Measurements from ENCODE around the gene STK10.

STK10 gene

DNA sequence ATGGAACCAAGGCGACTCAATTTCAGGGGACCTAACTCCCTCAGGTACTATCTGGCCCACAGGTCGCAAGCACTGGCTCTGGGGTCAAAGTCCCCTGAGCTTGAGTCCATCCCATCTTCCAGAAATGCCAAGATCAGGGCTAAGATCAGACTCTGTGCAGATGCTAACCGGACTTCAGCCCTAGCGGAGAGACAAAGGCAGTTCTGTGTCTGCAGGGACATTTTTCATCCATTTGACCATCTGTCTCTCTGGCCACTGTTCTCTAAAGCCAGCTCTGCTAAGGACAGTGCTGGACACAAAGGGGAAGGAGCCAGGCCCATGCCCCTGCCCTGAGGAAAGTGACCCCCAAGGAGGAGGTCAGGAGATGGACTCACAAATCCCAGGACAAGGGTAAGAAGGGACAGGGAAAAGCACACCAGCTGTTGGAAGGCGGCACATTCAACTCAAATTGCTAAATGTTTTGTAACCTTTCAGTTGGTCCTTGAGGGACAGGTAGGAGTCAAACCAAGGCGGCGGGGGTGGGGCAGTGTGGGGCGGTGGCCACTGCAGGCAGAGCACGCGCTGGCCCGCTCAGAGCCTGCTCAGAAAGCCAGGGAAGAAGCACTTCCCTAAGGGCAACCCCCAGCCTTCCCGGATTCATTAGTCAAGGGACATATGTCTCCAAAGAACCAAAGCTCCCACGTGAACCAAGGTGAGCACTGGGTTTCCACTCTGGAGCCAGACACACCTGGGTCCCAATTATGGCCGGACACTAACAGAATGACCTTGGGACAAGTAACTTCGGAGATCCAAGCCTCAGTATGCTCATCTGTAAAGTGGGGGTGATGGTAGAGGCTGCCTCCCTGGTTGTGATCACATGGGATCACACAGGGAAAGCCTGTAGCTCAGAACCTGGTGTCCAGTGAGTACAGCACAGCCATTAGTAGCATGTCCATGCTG is 42.8 kb downstream of the STK10 start:
- Histone ChIP-seq H3K27ac (ENCODE audit: insufficient read depth, low read length, poor library complexity, severe bottlenecking) (no peak overlapping the region), H3K27me3 (replicated peaks; ENCODE audit: control insufficient read depth, insufficient read depth, low read length, poor library complexity, severe bottlenecking) (no peaks in the 10 kb centered on the region), H3K4me1 (ENCODE audit: control insufficient read depth, insufficient read depth, low read length, poor library complexity, severe bottlenecking) (peaks cover 34% of the 10 kb centered on the region), H3K9me3 (ENCODE audit: control insufficient read depth, low read length) (no peaks in the 10 kb centered on the region), H3K36me3 (ENCODE audit: control insufficient read depth, insufficient read depth, low read length) (peaks cover 38% of the 10 kb centered on the region), H3K4me3 (ENCODE audit: insufficient read depth, low read depth, low read length, poor library complexity, severe bottlenecking) (no peak overlapping the region)
- no peak for DNase-seq

DNA sequence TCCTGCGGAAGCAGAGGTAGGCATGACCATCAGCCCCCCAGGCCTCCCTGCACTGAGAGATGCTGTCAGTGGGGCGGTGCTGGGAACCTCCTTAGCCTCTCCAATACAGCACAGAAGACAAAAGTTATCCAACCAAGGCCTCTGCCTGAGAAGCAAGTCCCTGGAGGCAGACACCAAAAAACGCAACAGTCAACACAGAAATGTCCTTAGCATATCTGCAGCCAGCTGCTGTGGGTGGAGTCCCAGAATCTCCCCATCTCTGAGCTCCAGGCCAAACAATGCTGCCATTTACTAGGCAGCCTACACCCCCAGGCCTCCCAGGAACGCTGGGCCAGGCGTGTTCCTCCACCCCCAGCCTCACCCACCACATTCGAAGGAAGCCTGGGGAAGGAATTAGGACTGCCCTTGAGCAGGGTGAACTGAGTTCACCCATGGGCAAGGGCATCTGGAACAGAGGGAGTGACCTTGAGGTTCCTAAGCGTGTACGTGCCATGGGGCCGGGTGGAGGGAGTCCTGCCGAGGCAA is 43.7 kb downstream of the STK10 start:
- no peak overlapping the region for H3K27ac ChIP-seq (ENCODE audit: insufficient read depth, low read length, poor library complexity, severe bottlenecking)
- peaks cover 38% of the 10 kb centered on the region for H3K4me1 ChIP-seq (ENCODE audit: control insufficient read depth, insufficient read depth, low read length, poor library complexity, severe bottlenecking)
- H3K27me3 ChIP-seq (replicated peaks; ENCODE audit: control insufficient read depth, insufficient read depth, low read length, poor library complexity, severe bottlenecking) = no peaks in the 10 kb centered on the region
- H3K36me3 ChIP-seq (ENCODE audit: control insufficient read depth, insufficient read depth, low read length) = peaks cover 38% of the 10 kb centered on the region
- no peak for DNase-seq
- no peak overlapping the region for H3K4me3 ChIP-seq (ENCODE audit: insufficient read depth, low read depth, low read length, poor library complexity, severe bottlenecking)
- H3K9me3 ChIP-seq (ENCODE audit: control insufficient read depth, low read length) = no peaks in the 10 kb centered on the region

DNA sequence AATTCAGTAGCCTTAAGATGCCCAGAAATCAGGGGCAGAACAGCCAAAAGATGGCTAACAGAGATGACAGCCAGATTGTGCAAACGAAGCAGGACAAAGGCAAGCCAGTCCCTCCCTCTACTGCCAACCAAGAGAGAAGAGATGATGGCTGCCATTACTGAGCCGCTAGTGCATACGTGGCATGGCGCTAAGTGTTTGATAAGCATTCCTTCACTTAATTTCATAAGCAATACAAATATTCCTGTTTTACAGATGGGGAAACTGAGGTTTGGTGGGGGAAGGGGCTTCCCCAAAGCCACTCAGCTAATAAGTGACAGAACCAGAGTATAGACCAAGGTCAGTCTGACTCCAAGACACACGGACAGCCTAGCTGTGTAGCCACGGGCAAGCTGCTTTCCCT is 44.1 kb downstream of the STK10 start:
- peaks cover 38% of the 10 kb centered on the region for H3K4me1 ChIP-seq (ENCODE audit: control insufficient read depth, insufficient read depth, low read length, poor library complexity, severe bottlenecking)
- no peak for DNase-seq
- no peak overlapping the region for H3K27ac ChIP-seq (ENCODE audit: insufficient read depth, low read length, poor library complexity, severe bottlenecking)
- H3K4me3 ChIP-seq (ENCODE audit: insufficient read depth, low read depth, low read length, poor library complexity, severe bottlenecking) = no peak overlapping the region
- H3K9me3 ChIP-seq (ENCODE audit: control insufficient read depth, low read length) = no peaks in the 10 kb centered on the region
- H3K36me3 ChIP-seq (ENCODE audit: control insufficient read depth, insufficient read depth, low read length) = peaks cover 37% of the 10 kb centered on the region
- no peaks in the 10 kb centered on the region for H3K27me3 ChIP-seq (replicated peaks; ENCODE audit: control insufficient read depth, insufficient read depth, low read length, poor library complexity, severe bottlenecking)

- Histone ChIP-seq H3K36me3 (ENCODE audit: control insufficient read depth, insufficient read depth, low read length) (peaks cover 25% of the 10 kb centered on the region), H3K4me1 (ENCODE audit: control insufficient read depth, insufficient read depth, low read length, poor library complexity, severe bottlenecking) (peaks cover 34% of the 10 kb centered on the region)
- DNase-seq = no peak
Measured at GRCh38 chr5:172142709-172143215, 45.3 kb downstream of the STK10 start.

GRCh38 chr5:172141949-172142319 is 46.1 kb downstream of the STK10 start:
- DNase-seq = no peak
- no peak overlapping the region for H3K4me3 ChIP-seq (ENCODE audit: insufficient read depth, low read depth, low read length, poor library complexity, severe bottlenecking)
- no peak overlapping the region for H3K27ac ChIP-seq (ENCODE audit: insufficient read depth, low read length, poor library complexity, severe bottlenecking)
- no peaks in the 10 kb centered on the region for H3K27me3 ChIP-seq (replicated peaks; ENCODE audit: control insufficient read depth, insufficient read depth, low read length, poor library complexity, severe bottlenecking)
- peaks cover 20% of the 10 kb centered on the region for H3K36me3 ChIP-seq (ENCODE audit: control insufficient read depth, insufficient read depth, low read length)
- H3K9me3 ChIP-seq (ENCODE audit: control insufficient read depth, low read length) = no peaks in the 10 kb centered on the region
- peaks cover 34% of the 10 kb centered on the region for H3K4me1 ChIP-seq (ENCODE audit: control insufficient read depth, insufficient read depth, low read length, poor library complexity, severe bottlenecking)

More at GRCh38 chr5:172142709-172143215, 45.3 kb downstream of the STK10 start:
- Histone ChIP-seq H3K4me3 (ENCODE audit: insufficient read depth, low read depth, low read length, poor library complexity, severe bottlenecking) (no peak overlapping the region), H3K9me3 (ENCODE audit: control insufficient read depth, low read length) (no peaks in the 10 kb centered on the region), H3K27ac (ENCODE audit: insufficient read depth, low read length, poor library complexity, severe bottlenecking) (peak overlapping the region; percentile 5), H3K27me3 (replicated peaks; ENCODE audit: control insufficient read depth, insufficient read depth, low read length, poor library complexity, severe bottlenecking) (no peaks in the 10 kb centered on the region)

DNA sequence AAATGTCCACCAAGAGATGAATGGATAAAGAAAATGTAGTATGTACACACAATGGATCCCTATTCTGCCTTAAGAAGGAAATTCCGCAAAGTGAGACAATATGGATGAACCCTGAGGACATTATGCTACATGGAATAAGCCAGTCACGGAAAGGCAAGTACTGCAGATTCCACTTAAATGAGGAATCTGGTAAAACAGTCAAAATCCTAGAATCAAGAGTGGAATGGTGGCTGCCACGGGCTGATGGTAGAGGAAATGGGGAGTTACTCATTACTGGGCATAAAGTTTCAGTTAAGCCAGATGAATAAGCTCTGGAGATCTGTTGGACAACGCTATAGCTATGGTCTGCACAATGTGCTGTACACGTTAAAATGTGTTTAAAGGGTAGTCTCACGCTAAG is 47.2 kb downstream of the STK10 start:
- peaks cover 11% of the 10 kb centered on the region for H3K36me3 ChIP-seq (ENCODE audit: control insufficient read depth, insufficient read depth, low read length)

GRCh38 chr5:172140120-172140519 is 47.9 kb downstream of the STK10 start:
- no peak overlapping the region for H3K27ac ChIP-seq (ENCODE audit: insufficient read depth, low read length, poor library complexity, severe bottlenecking)
- peaks cover 28% of the 10 kb centered on the region for H3K4me1 ChIP-seq (ENCODE audit: control insufficient read depth, insufficient read depth, low read length, poor library complexity, severe bottlenecking)
- H3K4me3 ChIP-seq (ENCODE audit: insufficient read depth, low read depth, low read length, poor library complexity, severe bottlenecking) = no peak overlapping the region
- H3K36me3 ChIP-seq (ENCODE audit: control insufficient read depth, insufficient read depth, low read length) = peaks cover 6% of the 10 kb centered on the region
- no peaks in the 10 kb centered on the region for H3K27me3 ChIP-seq (replicated peaks; ENCODE audit: control insufficient read depth, insufficient read depth, low read length, poor library complexity, severe bottlenecking)
- DNase-seq = no peak
- H3K9me3 ChIP-seq (ENCODE audit: control insufficient read depth, low read length) = no peaks in the 10 kb centered on the region

More for the DNA sequence above, 47.2 kb downstream of the STK10 start:
- Histone ChIP-seq H3K27ac (ENCODE audit: insufficient read depth, low read length, poor library complexity, severe bottlenecking) (no peak overlapping the region), H3K4me1 (ENCODE audit: control insufficient read depth, insufficient read depth, low read length, poor library complexity, severe bottlenecking) (peaks cover 28% of the 10 kb centered on the region), H3K4me3 (ENCODE audit: insufficient read depth, low read depth, low read length, poor library complexity, severe bottlenecking) (no peak overlapping the region), H3K27me3 (replicated peaks; ENCODE audit: control insufficient read depth, insufficient read depth, low read length, poor library complexity, severe bottlenecking) (no peaks in the 10 kb centered on the region), H3K9me3 (ENCODE audit: control insufficient read depth, low read length) (no peaks in the 10 kb centered on the region)
- DNase-seq = no peak

GRCh38 chr5:172137046-172137445 is 51.0 kb downstream of the STK10 start:
- no peak for DNase-seq
- Histone ChIP-seq H3K27me3 (replicated peaks; ENCODE audit: control insufficient read depth, insufficient read depth, low read length, poor library complexity, severe bottlenecking) (no peaks in the 10 kb centered on the region), H3K4me3 (ENCODE audit: insufficient read depth, low read depth, low read length, poor library complexity, severe bottlenecking) (no peak overlapping the region), H3K9me3 (ENCODE audit: control insufficient read depth, low read length) (no peaks in the 10 kb centered on the region), H3K4me1 (ENCODE audit: control insufficient read depth, insufficient read depth, low read length, poor library complexity, severe bottlenecking) (peaks cover 30% of the 10 kb centered on the region), H3K27ac (ENCODE audit: insufficient read depth, low read length, poor library complexity, severe bottlenecking) (no peak overlapping the region), H3K36me3 (ENCODE audit: control insufficient read depth, insufficient read depth, low read length) (peaks cover 15% of the 10 kb centered on the region)

GRCh38 chr5:172133359-172134029 is 54.5 kb downstream of the STK10 start:
- peaks cover 21% of the 10 kb centered on the region for H3K36me3 ChIP-seq (ENCODE audit: control insufficient read depth, insufficient read depth, low read length)
- H3K4me3 ChIP-seq (ENCODE audit: insufficient read depth, low read depth, low read length, poor library complexity, severe bottlenecking) = no peak overlapping the region
- H3K27ac ChIP-seq (ENCODE audit: insufficient read depth, low read length, poor library complexity, severe bottlenecking) = peak overlapping the region; percentile 38
- DNase-seq = peak in 2 of 3 donors; percentile 24 to 29
- H3K27me3 ChIP-seq (replicated peaks; ENCODE audit: control insufficient read depth, insufficient read depth, low read length, poor library complexity, severe bottlenecking) = no peaks in the 10 kb centered on the region
- H3K4me1 ChIP-seq (ENCODE audit: control insufficient read depth, insufficient read depth, low read length, poor library complexity, severe bottlenecking) = peaks cover 20% of the 10 kb centered on the region
- no peaks in the 10 kb centered on the region for H3K9me3 ChIP-seq (ENCODE audit: control insufficient read depth, low read length)

GRCh38 chr5:172131690-172132089 is 56.3 kb downstream of the STK10 start:
- H3K36me3 ChIP-seq (ENCODE audit: control insufficient read depth, insufficient read depth, low read length) = peaks cover 33% of the 10 kb centered on the region
- H3K27ac ChIP-seq (ENCODE audit: insufficient read depth, low read length, poor library complexity, severe bottlenecking) = peak overlapping the region; percentile 40
- H3K27me3 ChIP-seq (replicated peaks; ENCODE audit: control insufficient read depth, insufficient read depth, low read length, poor library complexity, severe bottlenecking) = no peaks in the 10 kb centered on the region
- H3K9me3 ChIP-seq (ENCODE audit: control insufficient read depth, low read length) = no peaks in the 10 kb centered on the region
- H3K4me1 ChIP-seq (ENCODE audit: control insufficient read depth, insufficient read depth, low read length, poor library complexity, severe bottlenecking) = peaks cover 20% of the 10 kb centered on the region
- no peak for DNase-seq
- no peak overlapping the region for H3K4me3 ChIP-seq (ENCODE audit: insufficient read depth, low read depth, low read length, poor library complexity, severe bottlenecking)
